Glutamatergic neuron (in vitro differentiated cells): Measurements from ENCODE around the gene CES5A. TPM values are rescaled to one million over a fixed set of nuclear protein-coding genes. Genes with fewer than 3 reads are reported as not detected.

Source experiments
- DNase-seq: peaks from one replicate; pipeline ENCODE4 v3.0.0; 2022
- H3K27ac Mint-ChIP-seq: one replicate; pipeline ENCODE4 v1.8.0; 2020; ENCODE audit warnings: mild to moderate bottlenecking, mixed read lengths, inconsistent platforms; ENCODE audit not compliant: unreplicated experiment
- H3K27me3 Mint-ChIP-seq: one replicate; pipeline ENCODE4 v1.8.0; 2020; ENCODE audit warnings: mild to moderate bottlenecking, moderate library complexity, mixed read lengths, inconsistent platforms; ENCODE audit not compliant: unreplicated experiment
- H3K36me3 Mint-ChIP-seq: one replicate; pipeline ENCODE4 v1.8.0; 2020; ENCODE audit warnings: mild to moderate bottlenecking, mixed read lengths, inconsistent platforms; ENCODE audit not compliant: unreplicated experiment
- H3K4me1 Mint-ChIP-seq: one replicate; pipeline ENCODE4 v1.8.0; 2020; ENCODE audit warnings: mild to moderate bottlenecking, low read depth, mixed read lengths, inconsistent platforms; ENCODE audit not compliant: unreplicated experiment
- H3K4me3 Mint-ChIP-seq: one replicate; pipeline ENCODE4 v1.8.0; 2020; ENCODE audit warnings: mild to moderate bottlenecking, mixed read lengths, inconsistent platforms; ENCODE audit not compliant: unreplicated experiment
- H3K9me3 Mint-ChIP-seq: one replicate; pipeline ENCODE4 v1.8.0; 2020; ENCODE audit warnings: mild to moderate bottlenecking, moderate library complexity, mixed read lengths, inconsistent platforms; ENCODE audit not compliant: unreplicated experiment
- CTCF ChIP-seq: fragments of 200-600 bp; sonication (generic); IDR thresholded peaks from one replicate; pipeline ENCODE4 v1.5.0; 2021; ENCODE audit not compliant: partially characterized antibody, unreplicated experiment
- long read RNA-seq: library from polyadenylated mRNA; unstranded; transcript quantifications from one replicate; pipeline ENCODE4 v2.0.0, GENCODE V29; 2020; ENCODE audit not compliant: unreplicated experiment
- total RNA-seq: library from RNA; stranded (reverse); fragmentation: NEBNext Ultra II Directional; extraction: Animal tissue kit (Norgen Biotek cat#: 25700); gene quantifications from one replicate; pipeline ENCODE4 v1.2.1, GENCODE V29; 2021; ENCODE audit not compliant: unreplicated experiment

CES5A gene
- not detected for total RNA-seq
- long read RNA-seq, result 0 reads

- peaks cover 4% of the 10 kb centered on the region for H3K9me3 Mint-ChIP-seq
- H3K4me1 Mint-ChIP-seq, result no peaks in the 10 kb centered on the region
- H3K27me3 Mint-ChIP-seq, result no peaks in the 10 kb centered on the region
- H3K27ac Mint-ChIP-seq, result no peak within 1 kb of the TSS
- peaks cover 4% of the 10 kb centered on the region for H3K36me3 Mint-ChIP-seq
- no peak within 1 kb of the TSS for H3K4me3 Mint-ChIP-seq
- no peak for TF ChIP-seq CTCF
- DNase-seq, result no peak
Observed at GRCh38 chr16:55875273-55875672, at the start of gene CES5A. CES5A (minus strand) TSS chr16:55875373; CDS start chr16:55875221, 152 bp downstream.

GRCh38 chr16:55922662-55923061 lies 47.5 kb upstream of the CES5A start:
- DNase-seq, result no peak
- peaks cover 3% of the 10 kb centered on the region for H3K9me3 Mint-ChIP-seq
- H3K27ac Mint-ChIP-seq, result no peak overlapping the region
- H3K4me1 Mint-ChIP-seq, result peaks cover 3% of the 10 kb centered on the region
- TF ChIP-seq CTCF, result no peak
- no peaks in the 10 kb centered on the region for H3K27me3 Mint-ChIP-seq
- no peak overlapping the region for H3K4me3 Mint-ChIP-seq
- peaks cover 11% of the 10 kb centered on the region for H3K36me3 Mint-ChIP-seq

- H3K36me3 Mint-ChIP-seq, result peaks cover 11% of the 10 kb centered on the region
- no peak overlapping the region for H3K4me3 Mint-ChIP-seq
- H3K27me3 Mint-ChIP-seq, result no peaks in the 10 kb centered on the region
- H3K27ac Mint-ChIP-seq, result no peak overlapping the region
- no peak for DNase-seq
- TF ChIP-seq CTCF, result no peak
- H3K4me1 Mint-ChIP-seq, result peaks cover 5% of the 10 kb centered on the region
- peaks cover 3% of the 10 kb centered on the region for H3K9me3 Mint-ChIP-seq
Observed at GRCh38 chr16:55917373-55918160, 42.4 kb upstream of the CES5A start.

- TF ChIP-seq CTCF, result no peak
- peaks cover under 1% of the 10 kb centered on the region for H3K36me3 Mint-ChIP-seq
- no peak overlapping the region for H3K27ac Mint-ChIP-seq
- peaks cover 5% of the 10 kb centered on the region for H3K9me3 Mint-ChIP-seq
- H3K4me3 Mint-ChIP-seq, result no peak overlapping the region
- H3K4me1 Mint-ChIP-seq, result peaks cover 16% of the 10 kb centered on the region
- peak; percentile 24 for DNase-seq
- peaks cover 3% of the 10 kb centered on the region for H3K27me3 Mint-ChIP-seq
Observed at GRCh38 chr16:55915096-55915827, 40.1 kb upstream of the CES5A start.

GRCh38 chr16:55914383-55914782 lies 39.2 kb upstream of the CES5A start:
- no peak for DNase-seq
- peaks cover 2% of the 10 kb centered on the region for H3K9me3 Mint-ChIP-seq
- peaks cover 16% of the 10 kb centered on the region for H3K4me1 Mint-ChIP-seq
- H3K4me3 Mint-ChIP-seq, result no peak overlapping the region
- no peak overlapping the region for H3K27ac Mint-ChIP-seq
- H3K36me3 Mint-ChIP-seq, result no peaks in the 10 kb centered on the region
- peaks cover 3% of the 10 kb centered on the region for H3K27me3 Mint-ChIP-seq
- no peak for TF ChIP-seq CTCF
